Ascending aorta (tissue), 2 donors: Measurements from ENCODE around the gene NOD2. TPM values are rescaled to one million over a fixed set of nuclear protein-coding genes. Genes with fewer than 3 reads are reported as not detected.

ENCODE experiments used
- DNase-seq, 2 donors: peaks; one replicate each; pipeline ENCODE4 v3.0.0-alpha.2; 2019; ENCODE audit warnings: low spot score in 2 of 2
- H3K27ac ChIP-seq, 2 donors: fragments of 200-600 bp; sonication (generic); one replicate each; pipeline ENCODE4 v1.5.1; 2016 to 2017; ENCODE audit warnings: mild to moderate bottlenecking in 1 of 2
- H3K27me3 ChIP-seq: fragments of 200-600 bp; sonication (generic); one replicate; pipeline ENCODE4 v1.5.1; 2017
- H3K36me3 ChIP-seq, 2 donors: fragments of 200-600 bp; sonication (generic); one replicate each; pipeline ENCODE4 v1.5.1; 2016
- H3K4me1 ChIP-seq, 2 donors: fragments of 200-600 bp; sonication (generic); one replicate each; pipeline ENCODE4 v1.5.1; 2016 to 2017; ENCODE audit warnings: mild to moderate bottlenecking in 1 of 2
- H3K4me3 ChIP-seq, 2 donors: fragments of 200-600 bp; sonication (generic); one replicate each; pipeline ENCODE4 v1.5.1; 2016 to 2017; ENCODE audit warnings: mild to moderate bottlenecking in 1 of 2
- H3K9me3 ChIP-seq, 2 donors: fragments of 200-600 bp; sonication (generic); one replicate each; pipeline ENCODE4 v1.5.1; 2016
- intact Hi-C: fragments of 100-400 bp; cut with DNase I; formaldehyde crosslinking; loops from one replicate; pipeline ENCODE4 v1.15.1; 2023
- total RNA-seq: library from RNA; depleted of rRNA; stranded (reverse); fragments of >200 nt; gene quantifications from one replicate; pipeline ENCODE4 v1.1.0, GENCODE V29; 2016
- TF ChIP-seq, protein P1 (sequence below), 3 experiments: fragments of 200-600 bp in 2 of 3; fragments of 450-650 bp in 1 of 3; sonication (generic) in 2 of 3; IDR thresholded peaks; one replicate each; pipeline ENCODE4 v1.5.1; 2016 to 2019; ENCODE audit warnings: antibody characterized with exemption in 3 of 3, mild to moderate bottlenecking in 1 of 3, moderate library complexity in 1 of 3

NOD2 gene
- 3.8 TPM for total RNA-seq

GRCh38 chr16:50692999-50693781, at the start of gene NOD2:
Gene NOD2, plus strand, starts transcription at chr16:50693606. Its CDS starts 5,890 bp downstream, at chr16:50699496.
- Histone ChIP-seq H3K4me3 (peak within 1 kb of the TSS; percentile 64 to 67), H3K4me1 (peaks cover 3 to 15% of the 10 kb centered on the region in 2 donors), H3K27ac (no peak within 1 kb of the TSS), H3K9me3 (no peaks in the 10 kb centered on the region), H3K36me3 (no peaks in the 10 kb centered on the region), H3K27me3 (no peaks in the 10 kb centered on the region)
- TF ChIP-seq, protein P1, sequence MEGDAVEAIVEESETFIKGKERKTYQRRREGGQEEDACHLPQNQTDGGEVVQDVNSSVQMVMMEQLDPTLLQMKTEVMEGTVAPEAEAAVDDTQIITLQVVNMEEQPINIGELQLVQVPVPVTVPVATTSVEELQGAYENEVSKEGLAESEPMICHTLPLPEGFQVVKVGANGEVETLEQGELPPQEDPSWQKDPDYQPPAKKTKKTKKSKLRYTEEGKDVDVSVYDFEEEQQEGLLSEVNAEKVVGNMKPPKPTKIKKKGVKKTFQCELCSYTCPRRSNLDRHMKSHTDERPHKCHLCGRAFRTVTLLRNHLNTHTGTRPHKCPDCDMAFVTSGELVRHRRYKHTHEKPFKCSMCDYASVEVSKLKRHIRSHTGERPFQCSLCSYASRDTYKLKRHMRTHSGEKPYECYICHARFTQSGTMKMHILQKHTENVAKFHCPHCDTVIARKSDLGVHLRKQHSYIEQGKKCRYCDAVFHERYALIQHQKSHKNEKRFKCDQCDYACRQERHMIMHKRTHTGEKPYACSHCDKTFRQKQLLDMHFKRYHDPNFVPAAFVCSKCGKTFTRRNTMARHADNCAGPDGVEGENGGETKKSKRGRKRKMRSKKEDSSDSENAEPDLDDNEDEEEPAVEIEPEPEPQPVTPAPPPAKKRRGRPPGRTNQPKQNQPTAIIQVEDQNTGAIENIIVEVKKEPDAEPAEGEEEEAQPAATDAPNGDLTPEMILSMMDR (IDR thresholded peaks at IDR 0.05) = no peak
- no peak for DNase-seq
- intact Hi-C loops = loop anchor here (5.0 kb wide), 1 partner anchor 114 kb away; no protein-coding TSS in a partner anchor

DNA sequence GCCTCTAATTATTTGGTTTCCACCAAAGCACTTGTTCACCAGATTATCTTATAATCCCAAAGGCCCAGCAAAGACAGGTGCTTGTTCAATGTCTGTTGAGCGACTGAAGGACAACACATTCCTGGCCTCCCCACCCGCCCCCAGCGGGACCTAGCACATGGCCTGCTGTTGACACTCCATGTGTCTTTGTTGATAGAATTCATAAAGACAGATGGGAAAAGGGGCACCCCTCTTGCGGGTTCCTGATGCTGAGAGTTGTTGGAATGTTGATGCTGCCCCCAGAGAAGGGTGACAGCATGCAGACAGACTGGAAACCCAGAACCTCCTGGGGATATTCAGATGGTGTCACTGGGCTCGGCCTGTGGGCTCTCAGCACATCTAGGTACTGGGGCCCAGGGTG, 49.2 kb upstream of the NOD2 start:
- no peak overlapping the region for H3K4me3 ChIP-seq
- intact Hi-C loops = no loop called here
- TF ChIP-seq, protein P1 (IDR thresholded peaks at IDR 0.05) = no peak
- no peak for DNase-seq
- H3K27ac ChIP-seq = no peak overlapping the region
- no peaks in the 10 kb centered on the region for H3K27me3 ChIP-seq
- no peaks in the 10 kb centered on the region for H3K9me3 ChIP-seq
- H3K4me1 ChIP-seq = no peaks in the 10 kb centered on the region
- H3K36me3 ChIP-seq = peaks cover 5 to 22% of the 10 kb centered on the region in 2 donors

GRCh38 chr16:50644729-50645128, 48.7 kb upstream of the NOD2 start:
- no peak for DNase-seq
- Histone ChIP-seq H3K9me3 (no peaks in the 10 kb centered on the region), H3K4me1 (no peaks in the 10 kb centered on the region), H3K4me3 (no peak overlapping the region), H3K36me3 (peaks cover 5 to 27% of the 10 kb centered on the region in 2 donors), H3K27me3 (no peaks in the 10 kb centered on the region), H3K27ac (peak overlapping the region; percentile 16 to 33)
- intact Hi-C loops = no loop called here
- TF ChIP-seq, protein P1 (IDR thresholded peaks at IDR 0.05) = peak in 2 of 3 experiments; percentile 42

DNA sequence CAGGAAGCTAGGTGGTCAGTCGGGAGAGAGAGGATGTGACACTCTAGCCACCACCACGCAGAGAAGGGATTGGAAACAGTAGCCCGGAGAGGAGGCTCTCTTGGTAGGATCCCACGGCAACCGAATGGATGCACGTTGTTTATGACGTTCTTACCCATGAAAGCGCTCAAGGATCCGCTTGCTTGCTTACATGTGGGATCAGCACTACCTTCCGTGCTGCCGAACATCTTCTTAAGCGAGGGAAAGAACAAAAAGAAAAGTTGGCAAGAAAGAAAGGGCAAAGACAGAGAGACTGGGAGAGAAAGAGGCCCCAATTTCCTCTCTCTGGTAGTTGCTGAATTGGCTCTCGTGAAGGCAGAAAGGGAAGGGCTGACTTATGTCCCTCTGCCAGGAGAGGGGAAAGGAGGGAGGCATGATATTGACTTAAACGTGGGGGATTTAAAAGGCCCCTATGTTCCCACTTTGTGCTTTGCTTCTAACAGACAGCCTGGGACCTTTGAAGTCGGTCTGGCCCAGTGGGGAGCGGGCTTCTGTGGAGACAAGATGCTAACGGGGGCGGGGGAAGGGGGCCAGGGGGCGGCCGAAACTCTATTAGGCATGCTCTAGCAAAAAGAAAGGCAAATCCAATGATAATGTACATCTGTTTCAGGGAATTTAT, 47.7 kb upstream of the NOD2 start:
- Histone ChIP-seq H3K36me3 (peaks cover 5 to 30% of the 10 kb centered on the region in 2 donors), H3K9me3 (no peaks in the 10 kb centered on the region), H3K27ac (no peak overlapping the region), H3K4me3 (no peak overlapping the region), H3K27me3 (no peaks in the 10 kb centered on the region), H3K4me1 (no peaks in the 10 kb centered on the region)
- intact Hi-C loops = no loop called here
- DNase-seq = no peak
- TF ChIP-seq, protein P1 (IDR thresholded peaks at IDR 0.05) = no peak

GRCh38 chr16:50646345-50646744, 47.1 kb upstream of the NOD2 start:
- H3K9me3 ChIP-seq = no peaks in the 10 kb centered on the region
- H3K36me3 ChIP-seq = peaks cover 5 to 30% of the 10 kb centered on the region in 2 donors
- H3K4me3 ChIP-seq = no peak overlapping the region
- intact Hi-C loops = no loop called here
- H3K4me1 ChIP-seq = no peaks in the 10 kb centered on the region
- no peak overlapping the region for H3K27ac ChIP-seq
- H3K27me3 ChIP-seq = no peaks in the 10 kb centered on the region
- TF ChIP-seq, protein P1 (IDR thresholded peaks at IDR 0.05) = no peak
- no peak for DNase-seq
